ENCODE measurements around the gene GPR153.
"Not testable (repeated sequence)": the region's sequence is repeated elsewhere in the genome, so short reads cannot be mapped to it uniquely, and the experiment has no call there.

GPR153 gene

DNA sequence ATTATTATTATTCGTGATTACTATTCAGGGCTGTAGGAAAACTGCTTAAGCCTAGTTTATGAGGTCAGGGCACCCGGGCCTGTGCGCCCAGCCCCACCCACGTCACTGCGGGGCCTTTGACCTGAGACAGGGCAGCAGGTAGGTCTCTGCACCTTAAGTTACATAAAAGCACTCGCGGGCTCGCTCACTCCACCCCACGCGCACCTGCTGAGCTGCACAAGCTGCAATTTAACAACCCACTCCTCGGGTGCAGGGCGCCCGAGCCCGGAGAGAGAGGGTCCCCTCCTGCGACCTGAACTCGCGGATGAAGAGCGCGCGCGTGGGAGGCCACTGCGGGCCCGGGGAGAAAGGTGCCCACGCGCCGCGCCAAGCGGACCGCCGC lies 25.6 kb downstream of the GPR153 start:
- peak in 27 of 56 donors; percentile 4 to 70 (median 45) for DNase-seq

DNA sequence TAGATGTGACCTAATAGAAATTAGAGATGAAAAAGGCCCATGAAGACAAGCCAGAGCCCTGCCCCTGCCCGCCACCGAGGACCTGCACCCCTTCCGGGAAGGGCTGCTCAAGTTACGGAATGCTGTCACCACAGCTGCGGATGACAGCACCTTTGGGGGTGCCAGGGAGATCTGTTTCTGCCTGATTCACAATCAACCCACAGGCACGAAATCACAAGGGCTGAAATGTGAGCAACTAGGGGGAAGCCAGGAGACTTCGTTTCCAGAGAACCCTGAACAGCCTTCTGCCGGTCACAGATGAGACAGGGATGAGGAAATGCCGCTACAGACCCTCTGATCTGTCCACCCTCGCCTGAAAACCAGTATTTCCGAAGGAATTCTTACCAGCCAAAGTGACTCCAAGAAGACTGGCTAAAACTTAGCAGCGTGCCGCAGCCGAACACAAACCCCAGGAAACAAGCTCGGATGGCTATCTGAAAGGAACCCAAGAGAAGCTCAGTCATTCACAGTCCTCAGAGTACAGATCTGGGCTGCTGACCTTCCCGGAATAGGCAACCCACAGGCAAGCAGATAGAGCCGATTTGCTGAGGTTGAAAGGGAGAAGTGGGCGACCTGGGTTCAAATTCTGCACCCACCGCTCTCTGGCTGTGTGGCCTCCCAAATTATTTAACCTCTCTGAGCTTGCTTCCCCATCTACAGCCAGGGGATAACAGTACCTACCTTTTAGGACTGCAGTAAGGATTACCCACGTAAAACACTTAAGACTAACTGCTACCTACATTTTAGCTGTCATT lies 26.2 kb downstream of the GPR153 start:
- DNase-seq, result peak in 20 of 56 donors; percentile 3 to 61 (median 24)

DNA sequence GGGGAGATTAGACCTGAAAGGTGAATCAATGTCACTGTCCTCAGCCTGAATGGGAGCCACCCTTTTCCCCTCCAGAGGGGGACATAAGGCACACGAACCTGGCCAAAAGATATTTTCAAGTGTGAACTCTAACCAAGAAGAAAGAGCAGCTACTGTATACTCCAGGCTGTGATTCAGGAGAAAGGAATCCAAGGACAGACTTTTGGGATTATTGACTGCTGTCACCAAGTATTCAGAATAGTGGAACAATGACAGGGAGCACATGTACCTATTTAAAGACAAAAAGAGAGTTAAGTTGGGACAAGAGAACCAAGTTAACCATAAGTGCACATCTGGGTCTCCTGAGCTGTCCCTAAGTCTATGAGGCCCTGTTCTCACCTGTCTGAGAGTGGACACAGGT lies 27.5 kb downstream of the GPR153 start:
- no peak for DNase-seq

DNA sequence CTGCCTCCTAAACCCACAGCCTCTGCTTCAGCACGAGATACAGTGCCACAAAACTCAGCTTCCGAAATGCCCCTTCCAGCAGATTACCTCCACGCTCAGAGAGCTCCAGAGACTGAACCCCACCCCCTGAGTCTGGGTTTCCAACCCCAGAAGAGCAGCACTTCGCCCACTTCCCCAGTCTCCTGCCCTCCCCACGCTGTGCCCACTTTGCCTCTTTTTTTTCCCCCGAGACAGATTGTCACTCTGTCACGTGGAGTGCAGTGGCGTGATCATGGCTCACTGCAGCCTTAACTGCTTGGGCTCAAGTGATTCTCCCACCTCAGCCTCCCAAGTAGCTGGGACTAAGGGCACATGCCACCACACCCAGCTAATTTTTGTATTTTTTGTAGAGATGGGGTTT lies 35.2 kb downstream of the GPR153 start:
- DNase-seq, result peak in 1 of 56 donors; percentile 28

DNA sequence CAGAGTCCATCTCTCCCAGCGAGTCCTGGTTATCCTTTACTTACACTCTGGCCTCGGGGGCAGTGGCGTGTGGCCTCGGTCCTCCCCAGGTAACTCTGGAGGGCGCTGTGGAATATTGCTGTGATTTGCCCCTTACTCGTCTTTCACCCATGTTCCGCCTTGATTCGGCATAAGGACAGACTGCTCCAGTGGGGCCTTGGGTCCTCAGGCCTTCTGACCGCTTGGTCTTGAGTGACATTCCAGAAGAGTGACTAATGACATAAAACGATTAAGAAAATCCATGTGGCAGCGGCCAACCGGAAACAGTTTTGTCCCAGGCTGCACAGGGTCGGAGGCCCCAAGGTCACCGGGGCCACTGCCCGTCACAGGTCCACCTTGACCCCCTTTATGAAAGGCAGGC lies 36.2 kb downstream of the GPR153 start:
- no peak for DNase-seq

DNA sequence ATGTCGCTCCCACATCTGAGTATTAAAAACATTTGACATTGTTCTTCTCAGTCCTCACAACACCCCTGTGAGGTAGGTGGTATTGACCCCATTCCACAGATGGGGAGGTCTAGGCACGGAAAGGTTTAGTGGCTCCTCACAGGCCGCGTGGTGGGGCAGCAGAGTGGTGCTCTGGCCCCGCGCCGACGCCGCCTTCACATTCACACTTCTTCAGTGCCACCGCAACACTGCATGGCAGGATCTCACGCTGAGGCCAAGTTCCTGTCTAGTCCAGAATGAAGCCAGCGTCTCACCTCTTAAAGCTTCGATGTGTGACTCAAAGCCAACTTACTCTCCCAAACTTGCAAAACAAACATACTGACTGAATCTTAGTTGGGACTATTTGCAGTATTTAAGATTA lies 37.3 kb downstream of the GPR153 start:
- no peak for DNase-seq

DNA sequence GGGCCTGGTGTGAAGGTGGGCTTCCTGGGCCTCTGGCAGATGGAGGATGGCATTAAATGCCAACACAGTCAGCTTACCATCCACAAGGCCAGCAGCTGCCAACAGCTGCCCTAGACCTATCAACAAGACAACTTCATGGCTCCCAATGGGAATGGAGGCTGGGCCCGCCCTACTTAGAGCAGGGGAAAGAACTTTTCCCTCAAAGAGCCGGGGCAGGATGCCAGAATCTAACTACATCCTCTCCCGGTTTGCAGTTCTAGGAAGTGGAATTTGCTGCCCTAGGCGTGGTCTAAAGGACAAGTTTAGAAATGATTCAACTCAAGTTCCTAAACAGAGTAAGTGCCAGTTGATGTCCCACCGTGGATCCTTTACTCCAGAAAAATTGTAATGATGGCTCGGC lies 38.3 kb downstream of the GPR153 start:
- no peak for DNase-seq

DNA sequence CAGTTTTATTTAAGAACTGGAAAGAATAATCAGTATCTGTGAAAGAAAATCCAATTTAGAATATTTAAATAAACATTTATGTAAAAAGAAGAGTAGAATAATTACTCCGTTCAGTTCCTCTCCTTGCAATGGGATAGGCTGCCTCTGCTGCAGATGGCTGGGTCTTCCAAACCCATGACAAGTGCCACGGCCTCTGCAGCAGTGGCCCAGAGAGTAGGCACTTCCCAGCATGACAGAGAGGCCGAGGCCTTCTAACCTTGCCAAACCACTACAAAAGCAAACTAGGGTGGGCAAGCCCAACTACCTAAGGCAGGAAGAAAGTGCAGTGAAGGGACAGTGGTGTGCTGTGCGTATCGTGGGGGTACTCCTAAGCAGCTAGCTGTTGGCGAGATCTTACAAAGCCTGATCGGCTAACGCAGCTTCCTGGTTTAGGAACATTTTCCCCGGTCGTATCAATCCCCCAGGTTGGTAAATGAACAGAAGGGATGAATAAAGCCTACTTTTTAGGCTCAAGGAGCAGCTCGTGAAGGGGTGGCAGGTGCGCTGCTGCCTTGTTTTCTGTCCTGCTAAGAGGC lies 39.6 kb downstream of the GPR153 start:
- no peak for DNase-seq

DNA sequence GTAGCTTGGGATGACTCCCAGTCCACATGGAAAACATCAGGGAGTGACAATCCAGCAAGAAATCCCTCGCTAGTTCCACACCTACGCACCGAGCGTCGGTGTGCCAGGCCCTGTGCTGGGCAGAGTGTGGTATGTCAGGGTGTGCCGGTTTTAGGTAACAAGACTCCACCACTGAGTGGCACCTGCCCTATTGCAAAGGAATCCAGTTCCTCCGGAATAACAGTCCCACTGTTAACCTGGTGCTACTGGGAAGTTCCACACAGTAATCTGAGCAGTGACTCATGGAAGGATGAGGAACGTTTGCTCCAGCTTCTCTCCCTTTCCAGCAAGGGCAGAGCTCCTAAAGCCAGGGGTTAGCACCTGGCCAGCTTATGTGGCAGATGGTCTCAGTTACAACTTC lies 40.7 kb downstream of the GPR153 start:
- DNase-seq, result no peak

DNA sequence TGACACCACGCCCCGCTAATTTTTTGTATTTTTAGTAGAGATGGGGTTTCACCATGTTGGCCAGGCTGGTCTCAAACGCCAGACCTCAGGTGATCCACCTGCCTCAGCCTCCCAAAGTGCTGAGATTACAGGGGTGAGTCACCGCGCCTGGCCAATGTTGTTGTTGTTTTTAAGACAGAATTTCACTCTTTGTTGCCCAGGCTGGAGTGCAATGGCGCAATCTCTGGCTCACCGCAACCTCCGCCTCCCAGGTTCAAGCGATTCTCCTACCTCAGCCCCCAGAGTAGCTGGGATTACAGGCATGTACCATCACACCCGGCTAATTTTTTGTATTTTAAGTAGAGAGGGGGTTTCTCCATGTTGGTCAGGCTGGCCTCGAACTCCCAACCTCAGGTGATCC lies 41.3 kb downstream of the GPR153 start:
- not testable (repeated sequence) for DNase-seq

DNA sequence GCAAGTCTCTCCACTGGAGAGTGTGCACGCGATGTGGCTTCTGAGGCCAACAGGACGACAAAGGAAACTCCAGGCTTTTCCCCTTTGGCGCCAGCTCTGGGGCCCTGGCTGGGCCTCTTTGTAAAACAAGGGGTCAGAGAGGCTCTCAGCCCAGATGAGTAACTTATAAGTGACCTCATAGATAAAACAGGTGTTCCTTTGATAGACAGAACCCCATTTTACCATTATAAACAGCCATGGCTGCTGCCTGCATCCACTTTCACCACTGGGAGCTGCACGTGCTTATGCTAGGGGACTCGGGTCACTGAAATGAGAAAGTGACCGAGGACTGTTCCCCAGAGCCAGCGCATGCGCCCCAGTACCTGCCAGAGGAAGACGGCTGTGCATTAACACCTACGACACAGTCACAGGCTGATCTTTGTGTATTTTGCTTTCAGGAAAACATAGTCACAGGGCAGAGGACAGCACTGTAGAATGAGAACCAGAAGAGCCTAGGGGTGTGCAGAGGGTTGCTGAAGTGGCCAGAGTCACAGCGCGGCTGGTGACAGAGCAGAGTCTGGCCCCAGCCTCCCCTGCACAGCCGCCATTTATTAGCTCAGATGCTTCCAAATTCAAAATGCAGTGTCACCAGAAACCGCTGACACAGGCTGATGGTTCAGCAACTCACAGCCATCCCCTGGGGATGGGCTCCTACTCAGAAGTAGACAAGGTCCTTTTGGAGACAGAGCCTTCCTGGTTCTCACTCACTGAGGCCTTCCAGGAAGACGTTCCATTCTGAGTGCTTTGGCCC lies 42.3 kb downstream of the GPR153 start:
- no peak for DNase-seq

DNA sequence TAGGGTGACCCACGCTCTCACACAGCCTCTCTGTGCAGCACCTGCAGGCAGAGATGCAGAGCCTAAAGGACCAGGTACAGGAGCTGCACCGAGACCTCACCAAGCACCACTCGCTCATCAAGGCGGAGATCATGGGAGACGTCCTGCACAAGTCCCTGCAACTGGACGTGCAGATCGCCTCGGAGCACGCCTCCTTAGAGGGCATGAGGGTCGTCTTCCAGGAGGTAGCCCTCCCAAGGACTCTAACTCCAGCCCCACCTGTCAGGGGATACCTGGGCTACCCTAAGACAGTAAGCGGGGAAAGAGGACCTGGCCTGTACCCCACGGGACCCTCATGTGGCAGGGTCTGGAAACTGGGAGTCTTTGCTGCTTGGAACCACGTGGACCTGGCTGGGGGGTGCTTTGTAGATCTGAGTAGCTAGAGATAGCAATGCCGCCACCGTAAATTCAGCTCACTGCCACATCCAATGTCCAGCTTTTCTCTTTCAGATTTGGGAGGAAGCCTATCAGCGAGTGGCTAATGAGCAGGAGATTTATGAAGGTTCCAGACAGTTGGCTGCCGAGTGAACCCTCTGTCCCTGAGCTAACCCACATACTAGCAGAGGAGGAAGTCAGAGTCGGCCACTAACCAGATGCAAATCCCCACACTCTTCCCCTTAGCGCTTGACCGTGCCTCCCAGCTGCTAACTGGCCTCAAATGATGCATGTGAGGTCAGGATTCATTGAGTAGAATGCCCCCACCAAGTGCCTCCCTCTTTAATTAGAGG lies 48.5 kb downstream of the GPR153 start:
- DNase-seq, result no peak

DNA sequence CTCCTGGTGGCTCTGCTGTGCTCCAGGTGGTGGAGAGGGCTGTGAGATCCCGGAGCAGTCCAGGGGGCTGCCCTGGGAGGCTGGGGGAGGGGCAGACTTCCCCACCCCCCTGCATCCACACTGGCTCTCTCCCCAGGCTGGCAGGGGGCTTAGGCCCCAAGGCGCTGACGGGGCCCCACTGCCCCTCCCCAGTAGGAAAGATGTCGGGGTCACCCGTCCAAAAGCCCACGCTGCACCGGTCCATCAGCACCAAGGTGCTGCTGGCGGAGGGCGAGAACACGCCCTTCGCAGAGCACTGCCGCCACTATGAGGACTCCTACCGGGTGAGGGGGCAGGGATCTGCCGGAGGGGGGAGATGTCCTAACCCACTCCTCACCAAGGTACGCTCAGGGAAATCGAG lies 49.2 kb downstream of the GPR153 start:
- DNase-seq, result no peak

DNA sequence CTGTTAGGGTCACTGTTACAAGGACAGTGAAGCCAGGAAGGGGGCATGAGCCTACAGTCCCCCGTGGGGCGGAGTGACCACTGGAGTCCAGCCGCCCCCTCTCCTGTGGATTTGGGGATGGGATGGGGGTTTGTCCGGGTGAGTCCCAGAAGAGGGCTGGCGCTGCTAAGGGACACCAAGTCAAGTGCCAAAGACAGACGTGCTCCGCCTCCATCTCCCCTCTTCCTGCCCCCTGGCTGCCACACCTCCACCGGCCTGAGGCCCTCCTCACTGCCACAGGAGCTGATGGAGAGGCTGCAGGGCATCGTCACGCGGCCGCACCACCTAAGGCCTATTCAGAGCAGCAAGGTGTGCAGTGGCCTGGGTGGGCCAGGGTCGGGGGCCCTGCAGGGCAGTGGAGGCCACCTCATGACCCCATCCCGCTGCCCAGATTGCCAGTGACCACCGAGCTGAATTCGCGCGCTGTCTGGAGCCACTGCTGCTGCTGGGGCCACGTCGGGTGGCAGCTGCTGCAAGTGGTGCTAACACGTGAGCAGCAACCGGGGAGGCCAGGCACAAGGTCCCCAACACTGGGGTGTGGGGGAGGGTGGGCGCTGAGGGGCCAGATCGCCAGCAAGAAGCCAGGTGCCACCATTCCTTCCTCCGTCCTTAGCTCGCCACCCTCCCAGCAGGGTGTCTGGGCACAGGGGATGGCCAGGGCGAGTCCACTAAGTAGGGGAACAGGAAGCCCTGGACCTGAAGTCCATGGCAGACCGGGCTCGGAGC lies 50.1 kb downstream of the GPR153 start:
- DNase-seq, result no peak

DNA sequence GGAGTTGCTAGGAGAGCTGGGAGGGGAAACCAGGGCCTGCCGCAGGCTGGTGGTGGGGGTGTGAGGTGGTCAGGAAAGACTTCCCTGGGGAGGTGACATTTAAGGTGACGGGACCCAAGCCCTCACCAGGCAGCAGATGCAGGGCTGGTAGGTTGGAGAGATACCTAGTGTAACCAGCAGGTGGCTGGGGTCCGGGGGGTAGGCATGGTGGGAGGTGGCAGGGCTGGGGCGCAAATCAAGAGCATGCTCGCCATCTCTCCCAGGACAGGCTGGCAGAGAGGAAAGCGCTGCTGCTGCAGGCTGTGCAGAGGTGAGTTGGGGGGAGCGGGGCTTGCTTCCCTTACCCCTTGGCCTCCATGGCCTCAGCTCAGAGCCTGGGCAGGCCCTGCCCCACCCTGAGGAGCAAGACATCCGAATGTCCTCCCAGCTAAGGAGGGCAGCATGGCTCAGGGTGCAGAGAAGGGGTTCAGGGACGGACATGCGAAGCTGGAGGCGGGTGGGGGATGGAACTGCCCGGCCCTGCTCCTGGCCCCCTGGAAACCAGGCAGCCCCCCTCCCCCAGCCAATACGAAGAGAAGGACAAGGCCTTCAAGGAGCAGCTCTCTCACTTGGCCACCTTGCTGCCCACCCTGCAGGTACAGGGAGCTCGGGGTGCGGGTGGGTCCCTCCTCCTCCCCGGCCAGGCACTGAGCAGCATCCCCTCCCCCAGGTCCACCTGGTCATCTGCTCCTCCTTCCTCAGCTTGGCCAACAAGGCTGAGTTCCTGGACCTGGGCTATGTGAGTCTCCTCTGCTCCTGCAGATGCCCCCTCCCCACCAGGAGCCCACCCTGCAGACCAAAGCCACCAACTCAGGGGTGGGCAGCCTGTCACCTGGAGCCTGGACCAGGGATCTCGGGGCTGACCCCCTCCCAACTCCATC lies 51.0 kb downstream of the GPR153 start:
- DNase-seq, result no peak

DNA sequence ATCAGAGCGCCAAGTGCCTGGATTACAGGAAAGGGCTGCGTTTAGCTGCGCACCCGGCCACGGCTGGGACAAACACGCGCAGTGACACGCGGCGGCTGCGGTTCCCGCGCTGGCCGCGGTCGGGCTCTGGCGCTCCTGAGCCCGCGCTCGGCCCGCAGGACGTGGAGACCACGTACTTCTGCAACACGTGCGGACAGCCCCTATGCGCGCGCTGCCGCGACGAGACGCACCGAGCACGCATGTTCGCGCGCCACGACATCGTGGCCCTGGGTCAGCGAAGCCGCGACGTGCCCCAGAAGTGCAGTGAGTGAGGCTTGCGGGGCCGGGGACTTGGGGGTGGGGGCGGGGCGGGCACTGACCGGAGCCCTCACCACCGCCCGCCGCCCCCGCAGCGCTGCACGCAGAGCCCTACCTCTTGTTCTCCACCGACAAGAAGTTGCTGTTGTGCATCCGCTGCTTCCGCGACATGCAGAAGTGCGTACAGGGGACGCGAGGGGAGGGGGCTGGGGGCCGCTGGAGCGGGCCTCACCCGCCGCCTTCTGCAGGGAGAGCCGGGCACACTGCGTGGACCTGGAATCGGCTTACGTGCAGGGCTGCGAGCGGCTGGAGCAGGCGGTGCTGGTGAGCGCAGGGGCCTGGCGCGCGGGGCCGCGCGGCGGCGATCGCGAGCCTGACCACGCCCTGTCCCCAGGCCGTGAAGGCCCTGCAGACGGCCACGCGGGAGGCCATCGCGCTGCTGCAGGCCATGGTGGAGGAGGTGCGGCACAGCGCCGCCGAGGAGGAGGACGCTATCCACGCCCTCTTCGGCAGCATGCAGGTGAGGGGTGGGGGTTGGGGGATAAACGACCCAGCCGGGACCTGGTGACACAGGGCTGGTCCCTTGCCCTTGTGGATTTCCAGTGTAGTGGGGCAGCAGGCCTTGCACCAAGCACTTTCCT lies 51.9 kb downstream of the GPR153 start:
- peak in 6 of 56 donors; percentile 9 to 37 (median 20) for DNase-seq

DNA sequence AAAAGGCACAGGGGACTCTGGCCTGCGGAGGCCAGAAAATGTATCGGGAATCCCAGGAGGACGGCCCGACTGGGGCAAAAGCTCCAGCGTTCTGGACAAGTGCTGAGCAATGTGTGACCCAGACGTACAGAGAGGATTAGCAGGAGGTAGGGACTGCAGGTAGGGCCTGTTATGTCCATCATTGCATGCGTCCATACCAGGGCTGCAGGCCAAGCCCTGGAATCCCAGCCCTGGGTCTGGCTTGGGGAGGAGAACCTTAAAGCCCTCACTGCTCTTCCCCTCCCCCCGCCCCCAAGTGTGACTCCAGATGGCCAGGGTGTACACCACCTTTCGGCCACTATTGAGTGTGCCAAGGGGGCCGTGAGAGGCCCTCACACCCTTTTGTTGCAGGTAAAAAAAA lies 53.0 kb downstream of the GPR153 start:
- no peak for DNase-seq

DNA sequence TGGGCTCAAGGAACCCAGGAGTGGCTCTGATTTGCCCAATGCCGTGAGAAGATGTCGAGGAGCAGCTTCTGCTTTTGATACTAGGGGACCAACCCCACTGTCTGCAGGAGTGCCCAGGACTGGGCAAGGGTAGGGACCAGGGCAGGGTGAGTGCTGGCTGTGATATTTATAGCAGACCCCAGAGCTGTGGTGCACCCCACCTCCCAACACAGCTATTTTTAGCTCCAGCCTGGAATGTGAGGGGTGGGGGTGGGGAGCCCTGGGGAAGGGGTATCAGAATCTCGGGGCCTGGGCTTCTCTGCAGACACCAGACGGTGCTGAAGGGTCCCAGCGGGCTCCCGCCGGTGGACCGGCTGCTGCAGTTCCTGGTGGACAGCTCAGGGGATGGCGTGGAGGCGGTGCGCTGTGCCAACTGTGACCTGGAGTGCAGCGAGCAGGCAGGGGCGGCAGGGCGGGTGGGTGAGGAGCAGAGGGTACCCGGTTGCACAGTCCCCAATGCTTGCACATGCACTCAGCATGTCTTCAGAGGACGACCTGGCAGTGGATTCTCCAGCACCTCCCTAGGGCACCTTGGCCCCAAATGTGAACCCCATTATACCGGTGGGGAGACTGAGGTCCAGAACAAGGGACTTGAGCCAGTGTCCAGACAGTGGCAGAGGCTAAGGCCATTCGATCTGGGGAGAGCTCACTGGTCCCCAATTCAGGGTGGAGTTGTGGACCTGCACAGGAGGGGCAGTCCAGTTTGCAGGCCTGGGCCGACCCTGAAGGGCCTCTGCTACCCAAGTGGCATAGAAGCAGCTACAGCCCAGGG lies 53.6 kb downstream of the GPR153 start:
- no peak for DNase-seq
